Suprapubic skin (tissue), 3 donors: ENCODE measurements around the gene DZIP1L.

ENCODE experiments used
- CTCF ChIP-seq, 2 donors: fragments of 200-600 bp in 1 of 2; fragments of 450-650 bp in 1 of 2; sonication (generic) in 1 of 2; IDR thresholded peaks; one replicate each; pipeline ENCODE4 v1.5.1; 2016 to 2019; ENCODE audit warnings: antibody characterized with exemption in 2 of 2, mild to moderate bottlenecking in 1 of 2, moderate library complexity in 1 of 2
- POLR2A ChIP-seq, 2 donors: fragments of 450-650 bp; IDR thresholded peaks; one replicate each; pipeline ENCODE4 v1.6.1; 2017; ENCODE audit warnings: antibody characterized with exemption in 2 of 2, mild to moderate bottlenecking in 2 of 2, moderate library complexity in 2 of 2

DNA sequence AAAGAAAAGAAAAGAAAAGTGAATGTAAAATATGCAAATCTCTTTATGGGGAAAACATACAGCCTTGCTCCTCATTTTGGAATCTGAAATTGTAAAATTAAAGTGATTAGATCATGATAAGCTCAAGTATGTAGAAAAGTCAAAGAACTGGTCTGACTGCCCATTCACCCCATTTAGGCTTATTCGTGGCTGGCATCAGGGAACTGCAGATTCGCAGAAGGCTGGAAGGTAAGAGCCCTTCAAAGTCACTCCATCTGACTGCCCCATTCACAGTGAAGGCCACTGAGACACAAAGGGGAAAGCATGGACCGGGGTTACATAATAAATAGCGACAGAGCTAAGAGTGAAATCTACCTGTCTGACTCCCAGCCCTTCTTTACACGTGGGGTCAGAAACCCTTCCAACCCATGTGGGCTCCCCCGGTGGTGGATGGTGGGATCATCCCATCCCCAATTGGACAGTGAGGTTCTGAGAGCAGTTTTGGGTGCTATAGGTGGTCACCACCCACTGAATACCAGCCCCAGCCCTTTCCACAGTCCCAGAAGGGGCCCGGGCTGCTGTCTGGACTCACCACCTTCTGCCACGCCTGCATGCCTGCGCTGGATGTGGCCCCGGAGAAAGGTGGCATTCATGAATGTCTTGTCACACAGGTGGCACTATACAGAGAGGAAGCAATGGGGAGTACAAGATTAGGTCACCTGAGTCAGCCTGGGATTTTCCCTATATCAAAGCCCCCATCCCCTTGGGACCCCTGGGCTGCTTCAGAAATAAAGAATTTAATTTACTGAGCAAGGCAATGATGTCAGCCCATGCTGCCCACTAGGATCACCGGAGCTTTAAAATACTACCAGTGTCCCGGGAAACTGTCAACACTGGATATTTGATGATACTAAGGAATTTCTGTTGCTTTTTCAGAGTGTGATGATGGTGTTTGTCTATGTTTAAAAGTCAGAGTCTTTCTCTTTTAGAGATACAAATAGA is 17.9 kb downstream of the DZIP1L start:
- TF ChIP-seq POLR2A (IDR thresholded peaks at IDR 0.05) = no peak
- no peak for TF ChIP-seq CTCF (IDR thresholded peaks at IDR 0.05)
